Measurements from ENCODE around the gene ACAA1. TPM values are rescaled to one million over a fixed set of nuclear protein-coding genes. Genes with fewer than 3 reads are reported as not detected.

Gene ACAA1
- total and polyA plus RNA-seq, 9 of the 15 experiments (the other 6 are each of a cell fraction or from before 2014, with no cell fraction given) = 4.0 to 88.9 (median 57.2) TPM

DNA sequence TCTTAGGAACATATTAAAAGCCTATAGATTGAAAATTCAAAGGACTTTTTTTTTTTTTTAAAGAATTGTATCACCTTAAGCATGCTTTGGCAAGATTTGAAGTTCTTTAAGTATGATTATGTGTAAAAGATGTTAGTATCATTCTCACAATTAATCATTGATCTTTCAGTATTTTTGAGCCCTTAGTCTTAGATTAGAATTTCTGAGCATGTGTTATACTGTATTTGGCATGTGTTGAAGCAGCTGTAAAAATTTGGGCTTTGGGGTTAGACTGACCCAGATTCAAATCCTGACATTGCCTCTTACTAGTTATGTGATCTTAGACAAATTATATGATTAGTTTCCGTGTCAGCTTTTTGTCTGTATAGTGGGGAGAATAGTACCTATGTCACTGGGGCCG is 34.7 kb upstream of the ACAA1 start:
- Histone ChIP-seq H3K4me3 (no peak overlapping the region), H4K20me1 (replicated peaks; ENCODE audit: control insufficient read depth, insufficient read depth, low read length) (peaks cover 33% of the 10 kb centered on the region), H3K9me1 (ENCODE audit: control insufficient read depth, insufficient read depth, low read length) (peaks cover 2% of the 10 kb centered on the region), H3K4me1 (replicated peaks in 1 of 2; ENCODE audit: control insufficient read depth in 2 of 2, insufficient read depth in 2 of 2, low read length in 2 of 2) (peaks cover under 1 to 18% of the 10 kb centered on the region in 2 experiments; a peak in 3 of 5 replicates), H3K79me2 (ENCODE audit: control insufficient read depth, insufficient read depth, low read length) (peaks cover 99% of the 10 kb centered on the region), H3K4me2 (ENCODE audit: insufficient read depth, low read length) (no peak overlapping the region), H3K27ac (ENCODE audit: extremely low read depth, low read depth, low read length) (no peak overlapping the region), H3K9me3 (replicated peaks; ENCODE audit: control insufficient read depth, insufficient read depth, low read depth, low read length) (no peaks in the 10 kb centered on the region), H2AFZ (ENCODE audit: low read depth, low read length) (no peak overlapping the region), H3K27me3 (ENCODE audit: control insufficient read depth in 2 of 2, insufficient read depth in 2 of 2, low read length in 2 of 2) (no peaks in the 10 kb centered on the region), H3K9ac (ENCODE audit: insufficient read depth in 1 of 2, low read depth in 2 of 2, low read length in 2 of 2) (no peak overlapping the region), H3K36me3 (ENCODE audit: control insufficient read depth, insufficient read depth, low read length) (peaks cover 23% of the 10 kb centered on the region)
- WGBS (ENCODE audit: insufficient coverage, low coverage, missing lambda C conversion rate) = 67% methylated on average over 2 of the region's 2 CpGs
- DNase-seq (ENCODE audit: extremely low read depth in 1 of 4, low spot score in 3 of 4) = no peak
- CTCF ChIA-PET (ENCODE audit: low intra/inter-chr PET ratio) = interaction anchor here (0.7 kb wide), 1 partner anchor 27 kb away, joined by 4 read pairs; no protein-coding TSS in a partner anchor
- TF ChIP-seq PPARD (CRISPR knock-in tag; IDR thresholded peaks at IDR 0.05) (no peak), ERF (CRISPR knock-in tag; IDR thresholded peaks at IDR 0.05) (no peak), ETS1 (conservative IDR thresholded peaks at IDR 0.05; ENCODE audit: control insufficient read depth, low read depth, low read length) (no peak), ZBED1 (IDR thresholded peaks at IDR 0.05) (no peak), RFX1 (IDR thresholded peaks at IDR 0.05) (no peak), ZNF707 (CRISPR knock-in tag; conservative IDR thresholded peaks at IDR 0.05) (no peak), POU5F1 (IDR thresholded peaks at IDR 0.05; ENCODE audit: borderline replicate concordance, low read depth, low read length, partially characterized antibody) (no peak), ZC3H8 (IDR thresholded peaks at IDR 0.05) (no peak), SRSF7 (optimal IDR thresholded peaks at IDR 0.05; ENCODE audit: low read depth, low read length) (no peak), TEAD2 (tag; IDR thresholded peaks at IDR 0.05) (no peak), ARID3B (CRISPR knock-in tag; IDR thresholded peaks at IDR 0.05; ENCODE audit: borderline replicate concordance) (no peak), TAL1 (IDR thresholded peaks at IDR 0.05) (no peak), FOS (IDR thresholded peaks at IDR 0.05; ENCODE audit: extremely low read depth, insufficient read length) (no peak)
- TF ChIP-seq, protein P1, sequence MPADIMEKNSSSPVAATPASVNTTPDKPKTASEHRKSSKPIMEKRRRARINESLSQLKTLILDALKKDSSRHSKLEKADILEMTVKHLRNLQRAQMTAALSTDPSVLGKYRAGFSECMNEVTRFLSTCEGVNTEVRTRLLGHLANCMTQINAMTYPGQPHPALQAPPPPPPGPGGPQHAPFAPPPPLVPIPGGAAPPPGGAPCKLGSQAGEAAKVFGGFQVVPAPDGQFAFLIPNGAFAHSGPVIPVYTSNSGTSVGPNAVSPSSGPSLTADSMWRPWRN (IDR thresholded peaks at IDR 0.05; ENCODE audit: low read depth) = no peak
- TF ChIP-seq, protein P2, sequence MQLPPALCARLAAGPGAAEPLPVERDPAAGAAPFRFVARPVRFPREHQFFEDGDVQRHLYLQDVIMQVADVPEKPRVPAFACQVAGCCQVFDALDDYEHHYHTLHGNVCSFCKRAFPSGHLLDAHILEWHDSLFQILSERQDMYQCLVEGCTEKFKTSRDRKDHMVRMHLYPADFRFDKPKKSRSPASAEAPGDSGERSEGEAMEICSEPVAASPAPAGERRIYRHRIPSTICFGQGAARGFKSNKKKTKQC (CRISPR knock-in tag; IDR thresholded peaks at IDR 0.05) = no peak
- ATAC-seq = no peak
- intact Hi-C loops (cut with micrococcal nuclease) = no loop called here
- in situ Hi-C loops (cut with MboI) = no loop called here
- FAIRE-seq = no peak
- POLR2A ChIA-PET = interaction anchor here (0.7 to 1.3 kb wide), 2 partner anchors 8 to 26 kb away, joined by 3 read pairs; no protein-coding TSS in a partner anchor
- no TSS peak for BruUV-seq (replicated peaks)

All from K562 (cell line).